AML-193 (cell line): ENCODE data around the gene AGK.
"Not testable (repeated sequence)": the region's sequence is repeated elsewhere in the genome, so short reads cannot be mapped to it uniquely, and the experiment has no call there.

ENCODE experiments used
- DNase-seq, 2 experiments: peaks; one replicate each; lab custom pipeline; 2025; lab: John Stamatoyannopoulos, UW

AGK gene

DNA sequence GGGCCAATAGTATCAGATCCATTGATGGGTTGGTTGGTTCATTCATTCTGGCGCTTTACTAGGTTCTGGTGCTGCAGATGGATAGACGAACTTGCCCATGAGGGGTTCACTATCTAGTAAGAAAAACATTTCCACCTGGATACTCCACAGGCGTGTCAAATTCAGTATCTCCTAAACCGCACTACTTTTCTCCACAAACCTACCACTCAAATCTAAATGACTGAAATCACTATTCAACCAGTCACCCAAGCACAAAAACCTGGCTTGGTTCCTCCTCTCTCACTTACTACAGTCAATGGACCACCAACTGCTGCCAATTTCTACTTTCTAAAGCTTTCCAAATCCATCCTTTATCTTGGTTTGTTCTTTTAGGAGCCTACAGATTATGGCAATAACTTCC lies 572 bp downstream of the AGK start:
- DNase-seq: no peak

DNA sequence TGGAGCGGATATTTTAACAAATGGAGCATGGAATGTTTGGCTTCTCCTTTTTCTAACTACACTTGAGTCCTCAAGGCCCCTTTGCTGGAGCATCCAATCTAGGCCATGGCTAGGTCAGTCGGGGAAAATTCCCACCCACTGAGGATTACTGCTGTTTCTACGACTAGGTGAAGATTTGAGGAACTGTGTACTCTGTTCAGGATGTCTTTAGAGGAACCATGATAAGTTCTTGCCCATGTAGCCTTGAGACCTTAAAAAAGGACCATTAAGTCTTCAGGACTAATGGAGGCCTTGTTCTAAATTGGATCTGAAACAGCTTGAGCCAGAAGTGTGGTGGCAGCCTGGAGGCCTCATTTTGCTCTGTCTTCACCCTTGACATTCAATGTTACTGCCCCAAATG lies 6.2 kb downstream of the AGK start:
- no peak for DNase-seq

DNA sequence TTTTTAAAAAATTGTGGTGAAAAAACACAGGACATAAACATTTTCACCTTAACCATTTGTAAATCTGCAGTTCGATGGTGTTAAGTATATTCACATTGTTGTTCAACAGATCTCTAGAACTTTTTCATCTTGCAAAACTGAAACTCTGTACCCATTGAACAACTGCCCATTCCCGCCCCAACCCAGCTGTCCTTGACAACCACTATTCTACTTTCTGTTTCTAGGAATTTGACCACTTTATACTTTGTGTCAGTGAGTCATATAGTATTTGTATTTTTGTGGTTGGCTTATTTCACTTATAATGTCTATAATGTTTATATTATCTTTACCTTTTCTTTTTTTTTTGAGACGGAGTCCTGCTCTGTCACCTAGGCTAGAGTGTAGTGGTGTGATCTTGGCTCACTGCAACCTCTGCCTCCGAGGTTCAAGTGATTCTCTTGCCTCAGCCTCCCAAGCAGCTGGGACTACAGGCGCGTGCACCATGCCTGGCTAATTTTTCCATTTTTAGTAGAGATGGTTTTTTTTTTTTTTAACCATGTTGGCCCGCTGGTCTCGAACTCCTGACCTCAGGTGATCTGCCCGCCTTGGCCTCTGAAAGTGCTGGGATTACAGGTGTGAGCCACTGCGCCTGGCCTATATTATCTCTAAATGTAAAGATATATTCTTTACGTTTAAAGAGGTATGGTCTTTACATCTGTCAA lies 6.8 kb downstream of the AGK start:
- DNase-seq: not testable (repeated sequence)

DNA sequence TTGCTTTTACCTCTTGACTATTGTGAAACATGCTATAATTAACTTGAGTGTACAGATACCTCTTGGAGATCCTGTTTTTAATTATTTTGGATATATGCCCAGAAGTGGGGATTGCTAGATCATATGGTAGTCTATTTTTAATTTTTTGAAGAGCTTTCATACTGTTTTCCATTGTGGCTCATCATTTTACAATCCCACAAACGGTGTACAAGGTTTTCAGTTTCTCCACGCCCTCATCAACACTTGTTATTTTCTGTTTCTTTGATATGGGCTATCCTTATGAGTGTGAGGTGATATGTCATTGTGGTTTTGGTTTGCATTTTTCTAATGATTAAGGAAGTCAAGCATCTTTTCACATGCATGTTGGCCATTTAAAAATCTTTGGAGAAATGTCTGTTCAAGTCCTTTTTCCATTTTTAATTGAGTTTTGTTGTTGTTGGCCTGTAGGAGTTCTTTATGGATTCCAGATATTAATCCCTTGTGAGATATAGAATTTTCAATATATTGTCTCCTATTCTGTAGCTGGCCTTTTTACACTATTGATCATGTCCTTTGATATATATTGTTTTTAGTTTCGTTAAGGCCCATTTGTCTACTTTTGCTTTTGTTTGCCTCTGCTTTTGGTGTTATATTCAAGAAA lies 7.5 kb downstream of the AGK start:
- no peak for DNase-seq

DNA sequence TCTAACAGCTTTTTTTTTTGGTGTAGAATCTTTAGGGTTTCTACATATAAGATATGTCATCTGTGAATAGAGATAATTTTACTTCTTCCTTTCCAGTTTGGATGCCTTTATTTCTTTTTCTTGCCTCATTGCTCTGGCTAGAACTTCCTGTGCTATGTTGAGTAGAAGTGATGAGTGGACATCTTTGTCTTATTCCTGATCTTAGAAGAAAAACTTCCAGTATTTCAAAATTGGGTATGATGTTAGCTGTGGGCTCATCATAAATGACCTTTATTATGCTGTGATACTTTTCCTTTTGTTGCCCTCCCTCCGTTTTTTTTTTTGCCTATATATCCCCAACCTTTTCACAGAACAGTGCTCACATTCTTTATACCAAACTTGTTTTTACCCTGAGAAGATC lies 8.8 kb downstream of the AGK start:
- DNase-seq: no peak

DNA sequence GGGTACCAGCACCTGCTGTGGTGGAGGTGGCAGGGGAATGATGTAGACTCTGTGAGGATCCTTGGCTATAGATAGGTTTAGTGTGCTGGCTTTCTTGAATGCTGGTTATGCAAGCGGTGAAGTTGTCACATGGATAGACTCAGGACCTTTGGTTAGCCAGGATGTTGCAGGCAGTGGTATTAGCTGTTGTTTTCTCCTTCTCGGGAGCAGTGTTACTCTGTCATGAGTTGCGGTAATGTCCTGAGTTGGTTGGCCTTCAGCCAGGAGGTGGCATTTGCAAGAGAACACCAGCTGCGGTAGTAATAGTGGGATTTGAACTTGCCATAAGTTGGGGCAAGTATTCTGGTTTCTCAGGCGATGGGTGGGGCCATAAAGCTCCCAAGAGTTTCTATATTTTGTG lies 10.8 kb downstream of the AGK start:
- DNase-seq: no peak

DNA sequence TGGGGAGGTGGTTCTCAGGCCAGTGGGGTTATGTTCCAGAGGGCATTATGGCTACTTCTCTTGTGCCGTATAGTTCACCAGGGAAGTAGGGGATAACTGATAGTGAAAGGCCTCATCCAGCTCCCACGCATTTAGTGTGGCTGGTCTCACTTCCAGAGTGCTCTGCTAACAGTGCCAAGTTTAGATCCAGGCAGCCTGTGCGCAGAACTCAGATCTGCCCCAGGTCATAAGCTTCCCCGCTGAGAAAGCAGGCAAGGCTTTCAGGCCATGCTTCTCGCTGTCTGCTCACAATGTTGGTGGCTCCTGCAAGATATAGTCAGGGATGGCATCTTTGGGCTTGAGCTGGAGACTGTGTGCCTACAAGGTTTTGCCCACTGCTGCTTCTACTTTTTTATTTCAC lies 11.3 kb downstream of the AGK start:
- no peak for DNase-seq

DNA sequence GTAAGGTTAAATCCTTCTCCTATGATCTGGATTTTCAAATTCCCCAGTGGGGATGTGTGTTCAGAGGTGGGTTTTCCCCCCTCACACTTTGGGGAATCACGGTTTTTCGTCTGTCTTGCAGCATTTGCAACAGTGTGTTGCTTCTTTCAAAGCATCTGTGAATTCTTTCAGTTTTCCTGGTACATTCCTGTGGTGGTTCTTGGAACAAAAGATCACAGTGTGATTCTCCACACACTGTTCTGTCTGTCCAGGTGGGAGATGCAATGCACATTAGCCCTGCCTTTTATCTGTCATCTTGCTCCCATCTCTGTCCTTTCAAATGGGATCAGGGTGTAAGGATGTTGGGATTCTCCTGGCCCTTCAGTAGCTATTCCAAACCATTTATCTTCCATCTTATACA lies 11.8 kb downstream of the AGK start:
- DNase-seq: no peak

DNA sequence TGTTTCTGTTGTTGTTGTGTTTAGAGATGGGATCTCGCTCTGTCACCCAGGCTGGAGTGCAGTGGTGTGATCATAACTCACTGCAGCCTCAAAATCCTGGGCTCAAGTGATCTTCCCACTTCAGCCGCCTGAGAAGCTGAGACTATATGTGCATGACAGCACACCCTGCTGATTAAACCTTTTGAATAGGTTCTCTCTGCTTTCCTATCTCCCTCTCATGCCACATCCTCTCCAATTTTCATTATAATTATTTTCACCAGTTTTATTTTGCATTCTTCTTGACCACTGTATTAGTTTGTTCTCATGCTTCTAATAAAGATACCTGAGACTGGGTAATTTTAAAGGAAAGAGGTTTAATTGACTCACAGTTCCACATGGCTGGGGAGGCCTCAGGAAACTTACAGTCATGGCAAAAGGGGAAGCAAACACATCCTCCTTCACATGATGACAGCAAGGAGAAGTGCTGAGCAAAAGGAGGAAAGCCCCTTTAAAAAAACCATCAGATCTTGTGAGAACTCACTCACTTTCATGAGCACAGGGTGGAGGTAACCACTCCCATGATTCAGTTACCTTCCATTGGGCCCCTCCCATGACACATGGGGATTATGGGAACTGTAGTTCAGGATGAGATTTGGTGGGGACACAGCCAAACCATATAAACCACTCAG lies 12.9 kb downstream of the AGK start:
- DNase-seq: no peak

DNA sequence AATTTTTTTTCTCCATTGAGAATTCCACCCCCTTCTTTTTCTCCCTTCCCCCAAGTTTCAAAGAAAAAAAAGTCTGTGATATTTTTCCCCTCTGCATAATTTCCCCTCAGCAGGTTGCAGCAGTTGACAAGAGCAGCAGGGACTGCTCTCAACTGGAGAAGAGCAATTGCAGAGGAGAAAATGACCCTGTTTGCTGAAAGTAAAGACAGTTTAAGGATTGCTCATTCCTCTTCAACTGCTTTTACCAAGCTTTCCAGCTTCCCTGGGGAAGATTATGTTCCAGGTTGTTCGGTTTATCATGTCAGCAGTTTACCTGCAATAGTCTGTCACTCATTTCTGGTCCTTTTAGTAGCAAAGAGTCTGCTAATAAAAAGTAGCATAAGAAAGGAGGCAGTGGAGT lies 16.2 kb downstream of the AGK start:
- DNase-seq: no peak

DNA sequence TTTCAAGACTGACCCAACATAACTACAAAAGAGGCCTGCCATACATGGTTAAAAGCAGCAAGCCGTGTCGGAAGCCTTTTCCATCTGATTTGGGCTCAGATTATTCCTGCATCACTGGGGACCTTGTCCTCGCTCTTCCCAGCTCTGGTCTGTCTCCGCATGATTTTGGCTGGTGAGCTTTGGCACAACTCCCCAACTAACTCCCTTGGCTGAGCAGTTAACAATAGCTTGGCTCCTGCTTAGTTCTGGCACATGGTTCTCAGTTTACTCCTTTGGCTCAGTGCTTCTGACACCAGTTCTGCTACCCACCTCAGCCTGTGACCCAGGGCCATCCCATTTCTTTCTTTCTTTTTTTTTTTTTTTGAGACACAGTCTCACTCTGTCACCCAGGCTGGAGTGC lies 17.0 kb downstream of the AGK start:
- DNase-seq: no peak

DNA sequence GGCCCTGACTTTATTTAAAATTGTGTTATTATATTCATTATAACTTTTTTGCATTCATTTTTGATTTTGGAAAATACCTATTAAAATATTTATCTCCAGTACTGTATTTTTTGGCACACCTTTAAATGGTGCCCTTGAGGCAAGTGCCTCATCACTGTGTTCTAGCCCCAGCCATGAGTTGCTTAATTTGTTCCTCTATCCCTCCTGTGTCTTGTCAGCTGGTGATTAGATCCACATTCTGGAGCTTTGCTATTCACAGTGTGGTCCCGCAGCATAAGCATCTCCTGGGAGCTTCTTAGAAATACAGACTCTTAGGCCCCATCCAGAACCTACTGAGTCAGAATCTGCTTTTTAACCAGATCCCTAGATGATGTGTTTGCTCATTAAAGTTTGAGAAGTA lies 19.8 kb downstream of the AGK start:
- DNase-seq: no peak

DNA sequence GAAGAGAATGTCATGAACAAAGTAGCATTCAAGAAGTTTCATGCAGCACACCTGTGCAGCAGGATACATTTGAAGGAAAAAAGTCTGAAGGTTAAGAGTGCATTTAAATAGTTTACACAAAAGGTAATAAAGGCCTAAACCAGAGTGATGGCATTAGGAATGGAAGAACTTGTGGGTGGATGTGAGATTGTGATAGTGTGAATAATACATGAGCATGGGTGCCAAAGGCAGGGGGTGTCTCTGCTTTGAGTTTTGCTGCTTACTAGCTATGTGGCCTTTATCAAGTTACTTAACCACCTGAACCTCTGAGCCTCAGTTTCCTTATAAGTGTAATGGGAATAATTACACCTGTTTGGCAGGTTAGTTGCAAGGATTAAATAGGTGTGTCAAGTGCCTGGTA lies 21.0 kb downstream of the AGK start:
- DNase-seq: no peak

DNA sequence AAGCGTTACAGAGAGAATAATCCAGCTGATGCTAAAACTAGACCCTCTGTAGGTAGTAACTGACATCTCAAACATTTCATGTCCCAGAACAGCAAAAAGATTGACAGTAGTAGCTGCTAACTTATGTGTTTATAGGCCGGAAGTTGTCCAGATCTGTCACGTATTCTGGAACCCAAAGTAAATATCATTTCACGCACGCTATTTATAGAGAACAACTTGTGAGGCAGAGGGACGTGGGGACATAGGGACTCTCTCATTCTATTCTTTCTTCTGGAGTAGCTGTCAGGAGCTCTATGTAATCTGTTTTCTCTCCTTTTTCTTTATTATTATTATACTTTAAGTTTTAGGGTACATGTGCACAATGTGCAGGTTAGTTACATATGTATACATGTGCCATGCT lies 22.3 kb downstream of the AGK start:
- DNase-seq: no peak

DNA sequence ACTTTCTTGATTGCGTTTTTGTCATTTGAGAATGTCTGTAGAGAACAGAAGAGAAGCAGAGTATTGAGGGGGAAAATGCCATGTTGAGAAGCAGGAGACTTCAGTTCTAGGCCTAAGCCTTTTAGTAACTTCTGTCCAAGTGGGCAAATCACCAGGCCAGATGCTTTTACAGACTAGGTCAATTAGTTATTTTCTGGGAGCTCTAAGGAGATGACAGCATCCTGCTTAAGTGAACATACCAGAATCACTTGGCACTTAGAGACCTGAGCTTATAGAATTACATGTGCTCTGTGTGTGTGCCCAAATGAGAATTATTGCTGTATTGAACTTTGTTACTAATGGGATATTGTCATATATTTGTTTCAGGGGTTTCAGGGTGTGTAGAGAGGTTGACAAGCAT lies 24.0 kb downstream of the AGK start:
- DNase-seq: no peak

DNA sequence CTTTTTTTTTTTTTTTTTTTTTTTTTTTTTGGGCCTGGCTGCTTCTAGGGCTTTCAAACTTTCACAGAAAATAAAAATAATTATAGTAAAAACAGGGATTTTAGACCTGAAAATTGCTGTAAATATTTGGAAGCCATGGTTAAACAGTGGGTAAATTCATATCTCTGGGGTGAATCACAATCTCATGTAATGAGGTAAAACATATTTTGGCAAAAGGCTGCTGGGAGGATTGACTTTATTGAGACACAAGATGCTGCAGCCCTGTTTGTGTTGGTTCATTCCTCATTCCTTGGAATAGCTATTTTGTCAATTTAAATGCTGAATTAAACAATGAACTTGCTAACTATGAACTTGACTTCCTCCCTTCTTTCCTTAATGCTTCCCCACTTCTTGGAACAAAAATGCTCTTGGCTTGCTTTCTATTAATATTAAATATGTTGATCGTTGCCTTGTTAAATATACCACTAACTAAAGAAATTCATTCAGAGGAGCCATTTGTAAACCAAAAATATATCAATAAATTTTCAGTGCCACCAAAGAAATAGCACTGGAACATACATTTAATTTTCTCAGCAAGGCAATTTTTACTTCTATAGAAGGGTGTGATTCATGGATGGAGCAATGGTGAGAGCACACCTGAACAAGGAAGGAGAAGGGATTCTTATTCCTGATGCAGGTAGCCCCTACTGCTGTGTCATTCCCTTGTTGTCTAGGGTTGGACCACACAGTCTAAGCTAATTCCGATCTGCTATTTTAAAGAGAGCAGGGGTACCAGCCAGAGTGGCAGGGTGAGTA lies 24.6 kb downstream of the AGK start:
- no peak for DNase-seq

DNA sequence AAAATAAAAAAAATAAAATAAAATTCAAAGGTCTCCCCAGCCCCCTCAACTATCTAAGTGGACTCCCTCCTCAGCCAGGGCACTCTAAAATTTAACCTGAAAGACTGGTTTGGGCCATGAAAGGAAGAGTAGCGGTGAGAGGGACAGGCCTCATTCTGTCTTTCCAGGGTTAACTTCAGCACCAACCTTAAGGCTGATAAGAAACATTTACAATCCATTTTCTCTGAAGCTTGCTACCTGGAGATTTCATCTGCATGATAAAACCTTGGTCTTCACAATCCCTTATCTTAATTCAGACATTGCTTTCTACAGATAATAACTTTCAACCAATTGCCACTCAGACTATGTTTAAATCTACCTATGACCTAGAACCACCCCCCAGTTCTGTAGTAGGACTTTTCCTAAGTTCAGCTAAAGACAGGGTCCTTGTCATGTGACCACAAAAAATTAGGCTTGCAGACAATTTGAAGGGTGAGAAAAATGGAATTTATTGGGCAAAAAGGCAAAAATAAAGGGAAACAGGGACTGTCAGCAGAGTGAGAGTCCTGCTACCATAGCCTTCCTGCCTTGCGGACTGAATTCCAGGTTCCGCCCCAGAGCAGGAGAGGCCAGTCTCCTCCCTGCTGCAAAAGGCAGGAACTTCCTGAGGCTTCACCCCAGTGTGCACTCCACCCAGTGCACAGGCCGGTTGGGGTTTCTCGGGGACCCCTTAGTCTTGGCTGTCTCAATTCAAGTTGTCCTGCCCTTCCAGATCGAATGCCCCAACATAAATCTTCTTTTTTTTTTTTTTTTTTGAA lies 26.0 kb downstream of the AGK start:
- DNase-seq: no peak

DNA sequence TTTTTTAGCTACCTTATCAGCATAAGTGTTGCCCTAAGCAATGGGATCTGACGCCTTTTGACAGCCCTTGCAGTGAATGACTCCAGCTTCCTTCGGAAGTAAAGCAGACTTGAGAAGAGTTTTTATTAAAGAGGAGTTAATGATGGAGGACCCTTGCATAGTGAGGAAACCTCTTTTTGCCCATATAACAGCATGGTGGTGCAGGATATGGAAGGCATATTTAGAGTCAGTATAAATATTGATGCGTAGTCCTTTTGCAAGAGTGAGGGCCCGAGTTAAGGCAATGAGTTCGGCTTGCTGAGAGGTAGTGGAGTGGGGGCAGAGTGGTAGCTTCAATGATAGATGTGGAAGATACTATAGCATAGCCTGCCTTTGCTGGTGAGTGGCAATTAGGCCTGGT lies 28.7 kb downstream of the AGK start:
- DNase-seq: not testable (repeated sequence)

DNA sequence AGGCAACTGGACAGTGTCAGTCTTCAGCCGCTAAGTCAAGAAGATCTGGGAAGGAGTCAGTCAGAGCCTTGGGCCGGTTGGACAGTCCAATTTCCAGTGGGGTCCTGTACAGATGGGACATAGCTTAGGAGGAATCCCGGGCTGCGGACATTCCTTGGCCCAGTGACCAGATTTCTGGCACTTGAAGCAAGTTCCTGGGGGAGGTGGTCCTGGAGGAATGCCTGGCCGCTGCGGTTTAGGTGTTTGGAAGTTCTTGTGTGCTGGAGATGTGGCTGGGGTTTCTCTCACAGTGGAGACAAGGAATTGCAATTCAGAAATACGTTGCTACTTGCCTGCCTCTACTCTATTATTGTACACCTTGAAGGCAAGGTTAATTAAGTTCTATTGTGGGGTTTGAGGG lies 30.9 kb downstream of the AGK start:
- DNase-seq: not testable (repeated sequence)

DNA sequence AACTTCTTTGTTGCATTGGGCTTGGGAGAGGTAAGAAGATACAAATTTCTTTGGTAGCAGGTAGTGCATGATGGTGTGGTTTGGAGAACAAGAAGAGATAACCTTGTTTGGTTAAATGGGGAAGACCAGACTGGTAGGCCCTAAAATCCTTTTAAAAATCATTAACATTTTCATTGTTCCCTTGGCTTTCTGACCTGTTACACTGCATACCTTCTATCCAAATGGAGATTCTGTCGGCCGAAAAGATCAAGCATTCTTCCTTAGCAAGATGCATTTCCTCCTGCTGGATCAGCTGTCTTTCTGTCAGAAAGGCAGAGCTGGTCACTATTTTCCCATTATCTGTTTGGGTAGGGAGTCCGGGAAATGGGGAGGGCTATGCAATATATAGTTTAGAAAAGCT lies 33.7 kb downstream of the AGK start:
- DNase-seq: no peak

DNA sequence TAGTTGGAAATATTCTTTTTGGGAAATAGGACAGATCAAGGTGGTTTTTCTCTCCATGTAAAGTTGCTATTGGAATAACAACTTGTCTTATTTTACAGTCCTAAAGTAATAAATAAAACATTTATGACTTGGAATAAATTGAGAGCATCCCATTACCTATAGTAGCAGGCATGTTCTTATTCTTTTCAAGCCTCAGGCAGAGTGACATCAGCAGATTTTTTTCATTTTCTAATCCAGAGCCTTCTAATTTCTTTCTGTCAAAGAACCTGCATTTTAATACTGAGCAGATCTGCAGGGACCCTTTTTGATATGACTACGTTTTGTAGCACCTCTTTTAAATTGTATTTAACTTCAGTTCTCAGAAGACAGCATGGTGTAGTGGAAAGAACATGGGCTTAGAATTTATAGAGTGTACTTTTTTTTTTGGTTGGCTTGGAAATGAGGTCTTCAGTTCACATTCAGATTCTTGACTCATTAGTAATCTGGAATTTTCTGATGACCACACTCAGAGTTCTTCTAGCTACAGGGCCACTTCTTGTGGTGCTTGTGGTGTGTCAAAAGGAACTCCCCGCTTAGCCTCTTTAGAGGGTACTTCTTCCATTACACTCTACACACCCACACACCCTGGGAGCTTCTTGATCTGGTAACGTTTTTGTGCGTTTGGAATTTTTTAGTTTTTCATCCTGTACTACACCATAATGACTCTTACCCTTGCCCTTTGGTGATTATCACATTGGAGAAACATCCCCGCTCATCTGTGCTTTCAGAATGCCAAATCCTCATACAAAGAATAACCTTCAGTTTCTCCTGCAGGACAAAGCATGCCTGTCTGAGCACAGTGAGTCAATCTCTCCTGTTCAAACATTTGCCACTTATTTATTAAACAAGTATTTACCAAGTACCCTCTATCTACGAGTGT lies 34.6 kb downstream of the AGK start:
- no peak for DNase-seq
